Liver (tissue), 3 donors: Measurements from ENCODE around the gene TMEM119.

Experiments
- JUND ChIP-seq, 2 donors: IDR thresholded peaks; 2 replicates each; pipeline ENCODE4 v1.6.1; 2016; ENCODE audit warnings: antibody characterized with exemption in 2 of 2
- RXRA ChIP-seq, 2 donors: IDR thresholded peaks; 2 replicates each; pipeline ENCODE4 v1.6.1; 2017 to 2018; ENCODE audit warnings: antibody characterized with exemption in 2 of 2, mild to moderate bottlenecking in 1 of 2
- SP1 ChIP-seq: IDR thresholded peaks from 2 replicates; pipeline ENCODE4 v1.6.1; 2018; ENCODE audit warnings: antibody characterized with exemption, mild to moderate bottlenecking
- TAF1 ChIP-seq: conservative IDR thresholded peaks from 2 replicates; pipeline ENCODE4 v1.6.1; 2016; ENCODE audit warnings: antibody characterized with exemption, mild to moderate bottlenecking
- YY1 ChIP-seq: IDR thresholded peaks from 2 replicates; pipeline ENCODE4 v1.6.1; 2016; ENCODE audit warnings: antibody characterized with exemption, mild to moderate bottlenecking
- TF ChIP-seq, protein P1 (sequence below): fragments of 150-350 bp; IDR thresholded peaks from 2 replicates; pipeline ENCODE4 v1.5.1; 2017; ENCODE audit warnings: improper control_type of control experiment, low read depth, low read length; ENCODE audit not compliant: missing input control
- TF ChIP-seq, protein P2 (sequence below): IDR thresholded peaks from 2 replicates; pipeline ENCODE4 v1.6.1; 2016; ENCODE audit warnings: antibody characterized with exemption, mild to moderate bottlenecking
- TF ChIP-seq, protein P3 (sequence below): IDR thresholded peaks from 2 replicates; pipeline ENCODE4 v1.6.1; 2016; ENCODE audit warnings: antibody characterized with exemption
- donor health status: healthy.
- donor health status: healthy.

DNA sequence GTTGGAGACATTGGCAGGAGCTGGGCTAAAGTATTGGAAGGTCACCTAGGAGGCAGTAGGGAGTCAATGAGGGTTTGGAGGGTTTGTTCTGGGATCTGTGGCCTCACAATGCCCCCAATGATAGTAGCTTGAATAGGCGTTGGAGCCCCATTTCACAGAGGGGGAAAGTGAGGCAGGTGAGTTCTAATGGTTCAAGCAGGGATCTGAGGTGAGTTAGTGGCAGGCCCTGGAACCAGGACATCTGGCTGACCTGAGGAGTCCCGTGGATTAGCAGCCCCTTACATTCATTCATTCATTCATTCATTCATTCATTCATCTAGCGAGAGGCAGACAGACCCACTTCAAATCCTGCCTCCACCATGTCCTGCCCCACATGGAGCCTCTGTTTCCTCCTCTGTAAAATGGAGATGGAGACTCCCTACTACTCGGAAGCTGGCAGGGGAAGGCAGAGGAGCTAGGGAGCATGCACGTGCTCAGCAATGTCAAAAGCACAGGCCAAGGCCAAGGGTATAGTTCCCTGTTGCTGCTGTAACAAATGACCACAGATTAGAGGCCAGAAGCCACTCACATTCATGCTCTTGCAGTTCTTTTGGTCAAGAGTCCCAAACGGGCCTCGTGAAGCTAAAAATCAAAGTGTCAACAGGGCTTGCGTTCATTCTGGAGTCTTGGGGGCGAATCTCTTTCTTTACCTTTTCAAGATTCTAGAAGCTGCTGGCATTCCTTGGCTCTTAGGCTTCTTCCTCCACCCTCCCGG lies 2.2 kb upstream of the TMEM119 start:
- TF ChIP-seq, protein P1, sequence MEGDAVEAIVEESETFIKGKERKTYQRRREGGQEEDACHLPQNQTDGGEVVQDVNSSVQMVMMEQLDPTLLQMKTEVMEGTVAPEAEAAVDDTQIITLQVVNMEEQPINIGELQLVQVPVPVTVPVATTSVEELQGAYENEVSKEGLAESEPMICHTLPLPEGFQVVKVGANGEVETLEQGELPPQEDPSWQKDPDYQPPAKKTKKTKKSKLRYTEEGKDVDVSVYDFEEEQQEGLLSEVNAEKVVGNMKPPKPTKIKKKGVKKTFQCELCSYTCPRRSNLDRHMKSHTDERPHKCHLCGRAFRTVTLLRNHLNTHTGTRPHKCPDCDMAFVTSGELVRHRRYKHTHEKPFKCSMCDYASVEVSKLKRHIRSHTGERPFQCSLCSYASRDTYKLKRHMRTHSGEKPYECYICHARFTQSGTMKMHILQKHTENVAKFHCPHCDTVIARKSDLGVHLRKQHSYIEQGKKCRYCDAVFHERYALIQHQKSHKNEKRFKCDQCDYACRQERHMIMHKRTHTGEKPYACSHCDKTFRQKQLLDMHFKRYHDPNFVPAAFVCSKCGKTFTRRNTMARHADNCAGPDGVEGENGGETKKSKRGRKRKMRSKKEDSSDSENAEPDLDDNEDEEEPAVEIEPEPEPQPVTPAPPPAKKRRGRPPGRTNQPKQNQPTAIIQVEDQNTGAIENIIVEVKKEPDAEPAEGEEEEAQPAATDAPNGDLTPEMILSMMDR, result no peak
- TF ChIP-seq RXRA (IDR thresholded peaks at IDR 0.05), result no peak
- TF ChIP-seq TAF1, result no peak
- TF ChIP-seq JUND (IDR thresholded peaks at IDR 0.05), result no peak
- TF ChIP-seq, protein P2, sequence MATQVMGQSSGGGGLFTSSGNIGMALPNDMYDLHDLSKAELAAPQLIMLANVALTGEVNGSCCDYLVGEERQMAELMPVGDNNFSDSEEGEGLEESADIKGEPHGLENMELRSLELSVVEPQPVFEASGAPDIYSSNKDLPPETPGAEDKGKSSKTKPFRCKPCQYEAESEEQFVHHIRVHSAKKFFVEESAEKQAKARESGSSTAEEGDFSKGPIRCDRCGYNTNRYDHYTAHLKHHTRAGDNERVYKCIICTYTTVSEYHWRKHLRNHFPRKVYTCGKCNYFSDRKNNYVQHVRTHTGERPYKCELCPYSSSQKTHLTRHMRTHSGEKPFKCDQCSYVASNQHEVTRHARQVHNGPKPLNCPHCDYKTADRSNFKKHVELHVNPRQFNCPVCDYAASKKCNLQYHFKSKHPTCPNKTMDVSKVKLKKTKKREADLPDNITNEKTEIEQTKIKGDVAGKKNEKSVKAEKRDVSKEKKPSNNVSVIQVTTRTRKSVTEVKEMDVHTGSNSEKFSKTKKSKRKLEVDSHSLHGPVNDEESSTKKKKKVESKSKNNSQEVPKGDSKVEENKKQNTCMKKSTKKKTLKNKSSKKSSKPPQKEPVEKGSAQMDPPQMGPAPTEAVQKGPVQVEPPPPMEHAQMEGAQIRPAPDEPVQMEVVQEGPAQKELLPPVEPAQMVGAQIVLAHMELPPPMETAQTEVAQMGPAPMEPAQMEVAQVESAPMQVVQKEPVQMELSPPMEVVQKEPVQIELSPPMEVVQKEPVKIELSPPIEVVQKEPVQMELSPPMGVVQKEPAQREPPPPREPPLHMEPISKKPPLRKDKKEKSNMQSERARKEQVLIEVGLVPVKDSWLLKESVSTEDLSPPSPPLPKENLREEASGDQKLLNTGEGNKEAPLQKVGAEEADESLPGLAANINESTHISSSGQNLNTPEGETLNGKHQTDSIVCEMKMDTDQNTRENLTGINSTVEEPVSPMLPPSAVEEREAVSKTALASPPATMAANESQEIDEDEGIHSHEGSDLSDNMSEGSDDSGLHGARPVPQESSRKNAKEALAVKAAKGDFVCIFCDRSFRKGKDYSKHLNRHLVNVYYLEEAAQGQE, result no peak
- no peak for TF ChIP-seq YY1
- TF ChIP-seq, protein P3, sequence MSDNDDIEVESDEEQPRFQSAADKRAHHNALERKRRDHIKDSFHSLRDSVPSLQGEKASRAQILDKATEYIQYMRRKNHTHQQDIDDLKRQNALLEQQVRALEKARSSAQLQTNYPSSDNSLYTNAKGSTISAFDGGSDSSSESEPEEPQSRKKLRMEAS, result no peak
- TF ChIP-seq SP1, result no peak
